ENCODE results near the gene CHRDL2. TPM values are rescaled to one million over a fixed set of nuclear protein-coding genes. Genes with fewer than 3 reads are reported as not detected.

CHRDL2 gene
- total RNA-seq, 1 experiment from 2014 or later = not detected

DNA sequence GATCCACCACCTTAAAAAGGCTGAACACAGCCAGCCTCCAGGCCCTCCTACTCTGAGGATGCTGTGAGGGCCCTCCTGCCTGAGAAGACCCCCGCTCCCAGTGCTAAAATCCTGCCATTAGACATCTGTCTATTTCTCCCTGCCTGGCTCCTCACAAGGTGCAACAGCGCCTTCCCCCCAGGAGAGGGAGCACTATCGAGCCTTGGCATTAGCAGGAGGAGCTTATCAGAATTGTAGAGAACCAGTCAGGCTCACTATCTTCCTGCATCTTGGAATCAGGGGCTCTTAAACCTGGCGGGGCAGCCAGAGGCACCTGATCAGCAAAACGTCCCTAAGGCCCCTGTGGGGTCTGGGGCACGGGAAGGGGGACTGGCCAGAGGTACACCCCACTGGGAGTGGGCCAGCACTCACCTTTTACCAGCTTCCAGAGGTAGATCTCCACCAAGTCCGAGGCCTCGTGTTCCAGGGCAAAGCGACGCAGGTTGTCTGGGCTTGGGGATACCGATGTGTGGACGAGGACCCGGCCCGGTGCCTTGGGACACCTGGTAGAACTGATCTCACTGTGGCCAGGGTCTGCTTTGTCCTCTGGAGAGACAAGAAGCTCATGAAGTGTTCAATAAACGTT lies 28.7 kb downstream of the CHRDL2 start:
- Histone ChIP-seq H3K9me3 (no peaks in the 10 kb centered on the region), H3K36me3 (no peaks in the 10 kb centered on the region), H3K27me3 (no peaks in the 10 kb centered on the region), H3K4me3 (no peak overlapping the region)
- DNase-seq = peak; percentile 57

DNA sequence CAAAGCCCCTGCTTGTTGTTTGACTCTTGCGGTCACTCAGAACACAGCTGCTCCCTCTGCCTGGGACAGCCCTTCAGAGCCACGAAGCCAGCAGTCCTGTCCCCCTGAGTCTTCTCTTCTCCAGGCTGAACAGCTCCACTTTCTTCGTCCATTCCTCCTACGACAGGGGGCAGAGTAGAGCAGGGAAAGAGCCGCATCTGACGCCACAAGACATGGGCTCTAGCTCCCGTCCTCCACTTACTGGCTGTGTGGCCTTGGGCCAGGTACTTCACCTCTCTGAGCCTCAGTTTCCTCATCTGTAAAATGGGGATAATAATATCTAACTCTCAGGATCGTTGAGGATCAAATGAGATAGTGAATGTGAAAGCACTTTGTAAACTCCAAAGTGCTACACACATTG lies 29.9 kb downstream of the CHRDL2 start:
- H3K4me3 ChIP-seq = no peak overlapping the region
- H3K36me3 ChIP-seq = no peaks in the 10 kb centered on the region
- no peaks in the 10 kb centered on the region for H3K9me3 ChIP-seq
- DNase-seq = no peak
- no peaks in the 10 kb centered on the region for H3K27me3 ChIP-seq

GRCh38 chr11:74699615-74700396 lies 31.4 kb downstream of the CHRDL2 start:
- Histone ChIP-seq H3K9me3 (no peaks in the 10 kb centered on the region), H3K4me3 (no peak overlapping the region), H3K27me3 (no peaks in the 10 kb centered on the region), H3K36me3 (no peaks in the 10 kb centered on the region)
- DNase-seq = no peak

- Histone ChIP-seq H3K9me3 (no peaks in the 10 kb centered on the region), H3K27me3 (no peaks in the 10 kb centered on the region), H3K4me3 (no peak overlapping the region), H3K36me3 (no peaks in the 10 kb centered on the region)
- no peak for DNase-seq
Measured at GRCh38 chr11:74697722-74698121, 33.5 kb downstream of the CHRDL2 start.

- Histone ChIP-seq H3K4me3 (no peak overlapping the region), H3K36me3 (no peaks in the 10 kb centered on the region), H3K27me3 (no peaks in the 10 kb centered on the region), H3K9me3 (no peaks in the 10 kb centered on the region)
- no peak for DNase-seq
Measured at GRCh38 chr11:74696939-74697675, 34.1 kb downstream of the CHRDL2 start.

GRCh38 chr11:74696500-74696899 lies 34.7 kb downstream of the CHRDL2 start:
- H3K9me3 ChIP-seq = no peaks in the 10 kb centered on the region
- no peak for DNase-seq
- no peaks in the 10 kb centered on the region for H3K36me3 ChIP-seq
- H3K27me3 ChIP-seq = no peaks in the 10 kb centered on the region
- no peak overlapping the region for H3K4me3 ChIP-seq

- DNase-seq = no peak
- no peaks in the 10 kb centered on the region for H3K9me3 ChIP-seq
Measured at GRCh38 chr11:74695705-74696280, 35.4 kb downstream of the CHRDL2 start.

GRCh38 chr11:74694136-74694930 lies 36.9 kb downstream of the CHRDL2 start:
- no peak for DNase-seq
- no peaks in the 10 kb centered on the region for H3K9me3 ChIP-seq
- no peaks in the 10 kb centered on the region for H3K36me3 ChIP-seq
- no peak overlapping the region for H3K4me3 ChIP-seq
- H3K27me3 ChIP-seq = no peaks in the 10 kb centered on the region

More at GRCh38 chr11:74695705-74696280, 35.4 kb downstream of the CHRDL2 start:
- H3K4me3 ChIP-seq = no peak overlapping the region
- H3K36me3 ChIP-seq = no peaks in the 10 kb centered on the region
- no peaks in the 10 kb centered on the region for H3K27me3 ChIP-seq

- Histone ChIP-seq H3K4me3 (no peak overlapping the region), H3K27me3 (no peaks in the 10 kb centered on the region), H3K36me3 (no peaks in the 10 kb centered on the region), H3K9me3 (no peaks in the 10 kb centered on the region)
- no peak for DNase-seq
Measured at GRCh38 chr11:74693531-74693930, 37.7 kb downstream of the CHRDL2 start.

DNA sequence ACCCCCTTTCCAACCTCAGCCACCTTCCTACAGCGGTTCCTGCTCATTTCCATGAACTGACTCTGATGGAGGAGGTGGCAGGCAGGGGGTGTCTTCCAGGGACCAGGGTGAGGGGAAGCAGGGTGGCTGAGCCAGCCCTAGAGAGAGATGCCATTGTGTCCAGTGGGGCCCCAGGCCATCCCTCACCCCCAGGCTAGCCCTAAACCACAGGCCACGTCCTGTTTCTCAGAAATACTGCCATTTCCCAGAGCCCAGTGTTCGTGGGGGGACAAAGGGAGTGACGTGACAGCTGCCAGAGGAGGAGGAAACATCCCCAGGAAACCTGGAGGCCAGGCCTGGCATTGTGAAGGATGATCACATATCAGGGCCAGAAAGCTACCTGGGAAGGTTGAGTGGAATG lies 39.5 kb downstream of the CHRDL2 start:
- H3K9me3 ChIP-seq = no peaks in the 10 kb centered on the region
- no peaks in the 10 kb centered on the region for H3K27me3 ChIP-seq
- no peak for DNase-seq
- no peaks in the 10 kb centered on the region for H3K36me3 ChIP-seq
- no peak overlapping the region for H3K4me3 ChIP-seq

- H3K27me3 ChIP-seq = no peaks in the 10 kb centered on the region
- no peak overlapping the region for H3K4me3 ChIP-seq
- DNase-seq = peak; percentile 30
- H3K36me3 ChIP-seq = no peaks in the 10 kb centered on the region
- H3K9me3 ChIP-seq = no peaks in the 10 kb centered on the region
Measured at GRCh38 chr11:74689666-74690065, 41.6 kb downstream of the CHRDL2 start.

DNA sequence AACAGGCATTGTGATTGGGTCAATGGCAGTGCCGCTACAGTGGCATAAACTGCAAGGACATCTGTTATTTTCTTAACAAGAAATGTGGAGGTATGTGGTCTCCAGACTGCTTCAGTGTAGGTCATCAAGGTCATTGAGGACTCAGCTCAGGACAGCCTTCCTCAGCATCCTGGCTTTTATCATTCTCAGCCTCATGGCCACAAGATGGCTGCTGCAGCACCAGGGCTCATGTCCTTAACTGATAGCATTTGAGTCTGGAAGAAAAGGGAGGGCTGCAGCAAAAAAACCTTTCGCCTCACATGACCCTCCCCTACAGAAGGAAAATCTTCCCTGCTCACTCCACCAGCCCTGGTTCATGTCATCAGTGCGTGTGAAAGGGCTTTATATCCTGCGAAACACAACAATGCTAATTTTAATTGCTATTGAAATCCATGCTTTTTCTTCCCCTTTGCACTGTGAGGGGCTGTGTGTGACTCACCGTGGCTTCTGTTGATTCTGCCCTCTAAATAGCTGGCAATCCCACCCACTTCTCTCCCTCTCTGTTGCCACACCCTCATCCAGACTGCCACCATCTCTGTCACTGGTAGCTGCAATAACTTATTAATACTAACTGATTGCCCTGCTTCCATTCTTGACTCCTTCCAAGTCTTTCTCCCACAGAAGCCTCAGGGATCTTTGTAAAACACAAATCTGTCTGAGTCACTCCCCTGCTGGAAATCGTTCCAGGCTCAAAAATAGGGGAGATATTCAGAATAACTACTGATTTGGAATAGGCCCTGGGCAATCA lies 43.8 kb downstream of the CHRDL2 start:
- Histone ChIP-seq H3K9me3 (no peaks in the 10 kb centered on the region), H3K36me3 (no peaks in the 10 kb centered on the region), H3K27me3 (no peaks in the 10 kb centered on the region), H3K4me3 (no peak overlapping the region)
- DNase-seq = peak; percentile 42

DNA sequence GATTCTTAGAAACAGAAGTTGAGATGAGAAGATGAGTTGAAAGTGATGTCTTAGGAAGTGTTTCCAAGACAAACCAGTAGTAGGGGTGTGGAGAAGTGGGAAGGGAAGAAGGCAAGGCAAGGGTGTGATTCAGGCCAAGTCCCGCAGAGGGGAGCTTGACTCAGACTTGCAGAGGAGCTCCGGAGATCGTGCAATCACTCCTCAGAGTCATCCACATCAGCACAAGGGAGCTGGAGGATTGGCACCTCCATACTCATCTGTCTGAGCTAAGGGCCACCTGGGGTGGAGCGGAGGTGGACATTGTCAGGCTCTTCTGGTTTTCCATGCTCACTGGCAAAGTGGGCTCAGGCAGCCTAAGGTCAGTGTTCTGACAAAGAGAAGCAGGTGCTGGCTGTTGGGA lies 44.4 kb downstream of the CHRDL2 start:
- H3K36me3 ChIP-seq = no peaks in the 10 kb centered on the region
- H3K27me3 ChIP-seq = no peaks in the 10 kb centered on the region
- peak; percentile 86 for DNase-seq
- H3K4me3 ChIP-seq = no peak overlapping the region
- no peaks in the 10 kb centered on the region for H3K9me3 ChIP-seq

GRCh38 chr11:74685905-74686304 lies 45.3 kb downstream of the CHRDL2 start:
- no peak for DNase-seq
- H3K9me3 ChIP-seq = no peaks in the 10 kb centered on the region
- H3K27me3 ChIP-seq = no peaks in the 10 kb centered on the region
- H3K4me3 ChIP-seq = no peak overlapping the region
- no peaks in the 10 kb centered on the region for H3K36me3 ChIP-seq

- no peaks in the 10 kb centered on the region for H3K9me3 ChIP-seq
- H3K4me3 ChIP-seq = no peak overlapping the region
- no peak for DNase-seq
- H3K27me3 ChIP-seq = no peaks in the 10 kb centered on the region
- H3K36me3 ChIP-seq = no peaks in the 10 kb centered on the region
Measured at GRCh38 chr11:74685338-74685737, 45.9 kb downstream of the CHRDL2 start.

DNA sequence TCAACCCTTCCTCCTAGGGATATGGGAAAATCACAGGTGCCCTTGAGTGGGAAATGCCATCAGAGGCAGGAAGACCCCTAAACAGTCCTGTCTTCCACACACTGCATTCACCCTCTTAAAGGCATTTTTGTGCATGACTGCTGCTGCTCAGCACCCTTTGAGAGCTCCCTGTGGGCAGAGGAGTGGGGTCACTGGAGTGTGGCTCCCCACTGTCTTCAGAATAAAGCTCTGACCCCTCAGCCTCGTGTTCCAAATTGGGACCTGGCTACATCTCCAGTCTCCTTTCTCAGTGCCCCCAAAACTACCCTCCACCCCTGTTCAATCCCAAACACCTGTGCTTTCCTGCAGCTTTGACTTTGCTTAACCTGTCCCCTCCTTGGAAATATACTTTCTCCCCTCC lies 46.6 kb downstream of the CHRDL2 start:
- H3K36me3 ChIP-seq = no peaks in the 10 kb centered on the region
- H3K4me3 ChIP-seq = no peak overlapping the region
- no peaks in the 10 kb centered on the region for H3K9me3 ChIP-seq
- DNase-seq = no peak
- H3K27me3 ChIP-seq = no peaks in the 10 kb centered on the region
